ENCODE results near the gene SGMS1.

The SGMS1 gene

GRCh38 chr10:50619166-50619565, 4.6 kb downstream of the SGMS1 start:
- TF ChIP-seq ZNF565 (CRISPR knock-in tag; conservative IDR thresholded peaks at IDR 0.05; ENCODE audit: low read depth) (no peak), ZFP3 (CRISPR knock-in tag; IDR thresholded peaks at IDR 0.05) (no peak), POU6F1 (CRISPR knock-in tag; IDR thresholded peaks at IDR 0.05; ENCODE audit: borderline replicate concordance, low read depth) (no peak), GLIS3 (CRISPR knock-in tag; IDR thresholded peaks at IDR 0.05) (no peak), RARB (CRISPR knock-in tag; IDR thresholded peaks at IDR 0.05) (no peak), ESRRG (CRISPR knock-in tag; IDR thresholded peaks at IDR 0.05) (no peak), CSDC2 (CRISPR knock-in tag; IDR thresholded peaks at IDR 0.05) (no peak), TOX (CRISPR knock-in tag; IDR thresholded peaks at IDR 0.05; ENCODE audit: borderline replicate concordance) (no peak), BACH2 (CRISPR knock-in tag; IDR thresholded peaks at IDR 0.05; ENCODE audit: borderline replicate concordance) (no peak), SNAI2 (CRISPR knock-in tag; IDR thresholded peaks at IDR 0.05) (no peak), TCF4 (CRISPR knock-in tag; IDR thresholded peaks at IDR 0.05; ENCODE audit: borderline replicate concordance) (no peak), TSHZ2 (CRISPR knock-in tag; IDR thresholded peaks at IDR 0.05) (no peak), ZNF8 (CRISPR knock-in tag; IDR thresholded peaks at IDR 0.05) (no peak), OSR1 (CRISPR knock-in tag; IDR thresholded peaks at IDR 0.05) (no peak), ZC3H10 (CRISPR knock-in tag; IDR thresholded peaks at IDR 0.05) (no peak), ISL1 (CRISPR knock-in tag; IDR thresholded peaks at IDR 0.05) (no peak), ARNTL (CRISPR knock-in tag; IDR thresholded peaks at IDR 0.05; ENCODE audit: borderline replicate concordance, low read depth) (no peak), ZNF70 (CRISPR knock-in tag; IDR thresholded peaks at IDR 0.05) (no peak), PATZ1 (CRISPR knock-in tag; IDR thresholded peaks at IDR 0.05; ENCODE audit: borderline replicate concordance) (no peak)
- ATAC-seq = no peak

- TF ChIP-seq ZNF70 (CRISPR knock-in tag; IDR thresholded peaks at IDR 0.05) (no peak), TOX (CRISPR knock-in tag; IDR thresholded peaks at IDR 0.05; ENCODE audit: borderline replicate concordance) (no peak)
- ATAC-seq = no peak
Measured at GRCh38 chr10:50618624-50619023, 5.1 kb downstream of the SGMS1 start.

GRCh38 chr10:50615658-50616057, 8.1 kb downstream of the SGMS1 start:
- ATAC-seq = no peak
- no peak for TF ChIP-seq ESRRG (CRISPR knock-in tag; IDR thresholded peaks at IDR 0.05)
- TF ChIP-seq POU6F1 (CRISPR knock-in tag; IDR thresholded peaks at IDR 0.05; ENCODE audit: borderline replicate concordance, low read depth) = no peak

GRCh38 chr10:50614444-50615137, 9.2 kb downstream of the SGMS1 start:
- TF ChIP-seq TOX (CRISPR knock-in tag; IDR thresholded peaks at IDR 0.05; ENCODE audit: borderline replicate concordance) = no peak
- no peak for TF ChIP-seq OSR1 (CRISPR knock-in tag; IDR thresholded peaks at IDR 0.05)
- no peak for TF ChIP-seq RARB (CRISPR knock-in tag; IDR thresholded peaks at IDR 0.05)
- no peak for TF ChIP-seq ZFP3 (CRISPR knock-in tag; IDR thresholded peaks at IDR 0.05)
- no peak for TF ChIP-seq ZNF565 (CRISPR knock-in tag; conservative IDR thresholded peaks at IDR 0.05; ENCODE audit: low read depth)
- TF ChIP-seq CSRNP3 (CRISPR knock-in tag; IDR thresholded peaks at IDR 0.05) = no peak
- TF ChIP-seq TSHZ2 (CRISPR knock-in tag; IDR thresholded peaks at IDR 0.05) = no peak
- TF ChIP-seq GLIS3 (CRISPR knock-in tag; IDR thresholded peaks at IDR 0.05) = no peak
- ATAC-seq = peak; percentile 57; the same call in 2 of the 3 replicates

Data from SK-N-SH treated with all-trans-retinoic acid at 6 μM for 48 hours (cell line).